B cell (primary cell): Measurements from ENCODE around the gene HACD2. TPM values are rescaled to one million over a fixed set of nuclear protein-coding genes. Genes with fewer than 3 reads are reported as not detected.

Experiments used
- ATAC-seq: fragments of 200-7000 bp; cut with Tn5 transposase; one replicate; pipeline ENCODE4 v1.10.0; 2021; ENCODE audit warnings: low read depth, mild to moderate bottlenecking, moderate number of reproducible peaks, moderate library complexity
- CTCF ChIA-PET: fragments of 350-600 bp; sonication (Branson Sonifier 250); formaldehyde crosslinking; loops from one replicate; lab custom pipeline; 2021; ENCODE audit warnings: antibody characterized with exemption, inconsistent platforms; lab: Charles Lee
- POLR2A ChIA-PET: fragments of 350-600 bp; sonication (Branson Sonifier 250); formaldehyde crosslinking; loops from one replicate; lab custom pipeline; 2021; ENCODE audit warnings: antibody characterized with exemption; lab: Charles Lee
- DNase-seq: peaks from one replicate; pipeline ENCODE4 v3.0.0; 2013
- H2AFZ ChIP-seq: 2 replicates; pipeline ENCODE4 v1.6.1; 2012; ENCODE audit warnings: mild to moderate bottlenecking, low read depth, low read length; ENCODE audit not compliant: insufficient read depth, poor library complexity, severe bottlenecking
- H3K27ac ChIP-seq, 2 donors: 1 replicate in 1 of 2; 2 replicates in 1 of 2; pipeline ENCODE4 v1.5.1; 2012 to 2013; ENCODE audit warnings: low read length in 2 of 2, mild to moderate bottlenecking in 2 of 2, moderate library complexity in 1 of 2
- H3K27me3 ChIP-seq, 4 experiments: fragments of 200-600 bp in 1 of 4; sonication (generic) in 1 of 4; replicated peaks in 1 of 4; 1 replicate in 2 of 4; 2 replicates in 2 of 4; pipeline versions ENCODE4 v1.6.1 to v1.7.0; 2013 to 2016; ENCODE audit warnings: low read length in 3 of 4, mild to moderate bottlenecking in 2 of 4, mixed read lengths in 1 of 4, moderate library complexity in 1 of 4; ENCODE audit not compliant: insufficient read depth in 4 of 4, control insufficient read depth in 3 of 4; ENCODE audit errors: control extremely low read depth in 1 of 4
- H3K36me3 ChIP-seq, 2 experiments: replicated peaks in 1 of 2; 1 replicate in 1 of 2; 2 replicates in 1 of 2; pipeline versions ENCODE4 v1.6.1 to v1.7.1; 2013; ENCODE audit warnings: low read length in 1 of 2; ENCODE audit not compliant: insufficient read depth in 2 of 2, control insufficient read depth in 1 of 2; ENCODE audit errors: control extremely low read depth in 1 of 2, extremely low read depth in 1 of 2
- H3K4me1 ChIP-seq, 2 donors: fragments of 200-600 bp in 1 of 2; sonication (generic) in 1 of 2; 1 replicate in 1 of 2; 2 replicates in 1 of 2; pipeline versions ENCODE4 v1.5.1 to v1.6.1; 2013 to 2017; ENCODE audit warnings: low read length in 2 of 2; ENCODE audit not compliant: control insufficient read depth in 2 of 2, insufficient read depth in 2 of 2
- H3K4me2 ChIP-seq: replicated peaks from 2 replicates; pipeline ENCODE3; 2012; ENCODE audit warnings: mild to moderate bottlenecking, low read depth, low read length; ENCODE audit not compliant: poor library complexity, severe bottlenecking
- H3K4me3 ChIP-seq, 5 experiments: fragments of 200-600 bp in 1 of 5; sonication (generic) in 1 of 5; 1 replicate in 3 of 5; 2 replicates in 2 of 5; pipeline versions ENCODE4 v1.5.1 to v1.7.0; 2011 to 2016; ENCODE audit warnings: low read length in 4 of 5, mild to moderate bottlenecking in 4 of 5, low read depth in 2 of 5, control low read depth in 1 of 5, moderate library complexity in 1 of 5; ENCODE audit not compliant: insufficient read depth in 1 of 5; ENCODE audit errors: control extremely low read depth in 1 of 5, extremely low read depth in 1 of 5
- H3K79me2 ChIP-seq: fragments of 200-600 bp; sonication (generic); one replicate; pipeline ENCODE4 v1.6.0; 2016; ENCODE audit warnings: low read length; ENCODE audit not compliant: control insufficient read depth, insufficient read depth
- H3K9ac ChIP-seq: fragments of 200-600 bp; sonication (generic); 2 replicates; pipeline ENCODE4 v1.6.1; 2017; ENCODE audit warnings: mild to moderate bottlenecking, low read length, moderate library complexity
- H3K9me3 ChIP-seq, 3 donors: one replicate each; pipeline versions ENCODE4 v1.6.1 to v1.7.1; 2013; ENCODE audit warnings: low read length in 2 of 3; ENCODE audit not compliant: control insufficient read depth in 2 of 3, insufficient read depth in 1 of 3; ENCODE audit errors: control extremely low read depth in 1 of 3
- H4K20me1 ChIP-seq: 2 replicates; pipeline ENCODE4 v1.6.0; 2012; ENCODE audit warnings: mild to moderate bottlenecking, low read length; ENCODE audit not compliant: insufficient read depth, control insufficient read depth, poor library complexity, severe bottlenecking
- H3K27ac Mint-ChIP-seq: one replicate; pipeline ENCODE4 v1.8.0; 2021; ENCODE audit warnings: mixed read lengths
- H3K27me3 Mint-ChIP-seq: one replicate; pipeline ENCODE4 v1.8.0; 2021; ENCODE audit warnings: mixed read lengths
- H3K4me1 Mint-ChIP-seq: one replicate; pipeline ENCODE4 v1.8.0; 2021; ENCODE audit warnings: mixed read lengths
- H3K4me3 Mint-ChIP-seq: one replicate; pipeline ENCODE4 v1.8.0; 2021; ENCODE audit warnings: mixed read lengths
- H3K9me3 Mint-ChIP-seq: one replicate; pipeline ENCODE4 v1.8.0; 2022; ENCODE audit warnings: mixed read lengths; ENCODE audit not compliant: insufficient read depth
- EZH2 ChIP-seq: IDR thresholded peaks from 2 replicates; pipeline ENCODE4 v1.6.1; 2012; ENCODE audit warnings: borderline replicate concordance, low read depth, mild to moderate bottlenecking, moderate library complexity, low read length; ENCODE audit not compliant: insufficient read depth, poor library complexity, severe bottlenecking
- WGBS: methylation state at CpG from one replicate; pipeline ENCODE4 v1.1.5; 2013; ENCODE audit warnings: missing lambda C conversion rate; ENCODE audit not compliant: insufficient coverage; 5-methylcytosine and 5-hydroxymethylcytosine counted together
- intact Hi-C: fragments of 100-400 bp; cut with micrococcal nuclease; formaldehyde crosslinking; loops from one replicate; pipeline ENCODE4 v1.10.0; 2022
- polyA plus RNA-seq: library from polyadenylated mRNA; depleted of rRNA; stranded (reverse); fragments of >200 nt; gene quantifications from 2 replicates; pipeline ENCODE4 v1.2.3, GENCODE V29; 2012
- total RNA-seq, 2 donors: library from RNA; stranded (reverse); fragments of 120-200 nt in 1 of 2; gene quantifications; 1 replicate in 1 of 2; 2 replicates in 1 of 2; pipeline versions ENCODE4 v1.2.3 to v1.2.4, GENCODE V29; 2013 to 2022
- TF ChIP-seq, protein P1 (sequence below): fragments of 200-600 bp; IDR thresholded peaks from one replicate; pipeline ENCODE4 v1.8.0; 2022; ENCODE audit warnings: antibody characterized with exemption, mild to moderate bottlenecking

HACD2 gene
- total and polyA plus RNA-seq, 2 donors (not counting 1 experiment from before 2014, with no cell fraction given), result 14.5 to 30.7 TPM

DNA sequence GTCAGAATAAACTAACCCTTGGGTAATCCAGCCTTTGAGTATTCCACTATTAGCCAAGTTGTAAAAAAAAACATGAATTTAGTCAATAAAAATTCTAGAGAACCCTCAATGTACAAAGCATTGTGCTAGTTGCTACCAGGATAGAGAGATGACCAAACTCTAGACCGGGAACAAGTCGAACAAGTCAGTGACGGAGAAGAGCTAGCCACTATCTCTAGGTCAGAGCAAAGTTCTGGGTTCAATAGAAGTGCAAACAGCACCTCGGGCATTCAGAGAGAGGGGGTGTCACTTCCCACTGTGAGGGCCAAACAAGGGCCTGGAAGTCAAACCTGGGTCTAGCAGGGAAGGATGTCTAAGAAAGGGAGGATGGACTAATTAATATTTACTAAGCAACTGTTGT is 133.7 kb downstream of the HACD2 start:
- CTCF ChIA-PET, result no interaction called here
- peaks cover 0 to 7% (median 0%) of the 10 kb centered on the region in 3 donors for H3K9me3 ChIP-seq
- no peaks in the 10 kb centered on the region for H3K36me3 ChIP-seq
- no peaks in the 10 kb centered on the region for H4K20me1 ChIP-seq
- H2AFZ ChIP-seq, result no peak overlapping the region
- Mint-ChIP-seq H3K4me3 (peak overlapping the region; percentile 71), H3K4me1 (peaks cover 10% of the 10 kb centered on the region), H3K27ac (no peak overlapping the region), H3K27me3 (peaks cover 42% of the 10 kb centered on the region), H3K9me3 (no peaks in the 10 kb centered on the region)
- TF ChIP-seq EZH2, result no peak
- TF ChIP-seq, protein P1, sequence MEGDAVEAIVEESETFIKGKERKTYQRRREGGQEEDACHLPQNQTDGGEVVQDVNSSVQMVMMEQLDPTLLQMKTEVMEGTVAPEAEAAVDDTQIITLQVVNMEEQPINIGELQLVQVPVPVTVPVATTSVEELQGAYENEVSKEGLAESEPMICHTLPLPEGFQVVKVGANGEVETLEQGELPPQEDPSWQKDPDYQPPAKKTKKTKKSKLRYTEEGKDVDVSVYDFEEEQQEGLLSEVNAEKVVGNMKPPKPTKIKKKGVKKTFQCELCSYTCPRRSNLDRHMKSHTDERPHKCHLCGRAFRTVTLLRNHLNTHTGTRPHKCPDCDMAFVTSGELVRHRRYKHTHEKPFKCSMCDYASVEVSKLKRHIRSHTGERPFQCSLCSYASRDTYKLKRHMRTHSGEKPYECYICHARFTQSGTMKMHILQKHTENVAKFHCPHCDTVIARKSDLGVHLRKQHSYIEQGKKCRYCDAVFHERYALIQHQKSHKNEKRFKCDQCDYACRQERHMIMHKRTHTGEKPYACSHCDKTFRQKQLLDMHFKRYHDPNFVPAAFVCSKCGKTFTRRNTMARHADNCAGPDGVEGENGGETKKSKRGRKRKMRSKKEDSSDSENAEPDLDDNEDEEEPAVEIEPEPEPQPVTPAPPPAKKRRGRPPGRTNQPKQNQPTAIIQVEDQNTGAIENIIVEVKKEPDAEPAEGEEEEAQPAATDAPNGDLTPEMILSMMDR, result no peak
- no peaks in the 10 kb centered on the region for H3K79me2 ChIP-seq
- 84% methylated on average over 4 of the region's 4 CpGs for WGBS
- H3K9ac ChIP-seq, result no peak overlapping the region
- POLR2A ChIA-PET, result no interaction called here
- H3K4me1 ChIP-seq, result peaks cover 10 to 13% of the 10 kb centered on the region in 2 donors
- no peak overlapping the region for H3K4me2 ChIP-seq
- ATAC-seq, result no peak
- H3K27ac ChIP-seq, result no peak overlapping the region
- DNase-seq, result no peak
- intact Hi-C loops, result no loop called here
- no peak overlapping the region for H3K4me3 ChIP-seq
- H3K27me3 ChIP-seq, result peaks cover 0 to 42% (median 23%) of the 10 kb centered on the region in 4 experiments

DNA sequence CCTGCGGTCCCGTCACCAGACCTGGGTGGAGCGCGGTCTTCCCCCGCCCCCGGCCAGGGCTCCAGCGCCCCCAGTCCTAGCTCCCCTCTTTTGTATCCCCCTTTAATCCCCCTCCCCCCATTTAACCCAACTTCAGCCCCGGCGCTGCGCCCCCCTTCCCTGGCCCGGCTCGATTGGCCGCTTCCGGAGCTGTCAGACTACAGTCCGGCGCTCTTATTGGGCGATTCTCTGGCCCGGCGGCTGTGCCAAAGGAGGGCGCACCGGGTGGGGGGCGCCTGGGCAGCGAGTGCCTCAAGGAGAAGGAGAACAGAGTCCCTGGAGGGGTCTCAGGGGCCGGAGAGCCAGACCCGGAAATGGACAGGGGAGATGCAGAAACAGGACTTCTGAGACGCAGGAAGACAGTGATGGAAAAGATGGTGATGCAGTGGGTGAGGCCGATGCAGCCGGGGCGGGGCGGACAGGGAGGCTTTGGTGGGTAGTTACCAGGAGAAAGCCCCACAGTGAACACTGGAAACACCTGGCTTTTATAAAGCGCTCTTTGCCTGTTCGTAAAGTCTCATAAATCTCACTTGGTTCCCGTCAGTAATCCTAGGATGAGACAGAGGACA is 134.8 kb downstream of the HACD2 start:
- POLR2A ChIA-PET, result no interaction called here
- H2AFZ ChIP-seq, result peak overlapping the region; percentile 10
- no peak for DNase-seq

More for the DNA sequence above, 134.8 kb downstream of the HACD2 start:
- Histone ChIP-seq H3K4me3 (peak overlapping the region in 3 of 5 experiments; percentile 8 to 65 (median 32)), H3K9ac (peak overlapping the region; percentile 12), H3K4me1 (peaks cover 10 to 13% of the 10 kb centered on the region in 2 donors), H3K4me2 (peak overlapping the region; percentile 92), H3K27me3 (peaks cover 0 to 51% (median 26%) of the 10 kb centered on the region in 4 experiments), H3K9me3 (peaks cover 0 to 7% (median 0%) of the 10 kb centered on the region in 3 donors), H3K36me3 (no peaks in the 10 kb centered on the region), H3K79me2 (no peaks in the 10 kb centered on the region), H4K20me1 (no peaks in the 10 kb centered on the region), H3K27ac (no peak overlapping the region)
- peaks cover 10% of the 10 kb centered on the region for H3K4me1 Mint-ChIP-seq
- no peak for ATAC-seq
- peaks cover 45% of the 10 kb centered on the region for H3K27me3 Mint-ChIP-seq
- H3K4me3 Mint-ChIP-seq, result peak overlapping the region; percentile 71
- no peaks in the 10 kb centered on the region for H3K9me3 Mint-ChIP-seq
- H3K27ac Mint-ChIP-seq, result no peak overlapping the region
- CTCF ChIA-PET, result no interaction called here
- intact Hi-C loops, result loop anchor here (2.0 kb wide), 1 partner anchor 109 kb away; no protein-coding TSS in a partner anchor
- TF ChIP-seq, protein P1, result no peak
- TF ChIP-seq EZH2, result no peak
- WGBS, result 20% methylated on average over 31 of the region's 33 CpGs
